UCSD-AML1 (cell line): ENCODE results near the gene MED13L.
A peak's percentile ranks its signal among the peaks of the same experiment; 100 is the strongest.

Source experiments
- DNase-seq: peaks from one replicate; lab custom pipeline; 2025; ENCODE audit not compliant: unreplicated experiment; lab: John Stamatoyannopoulos, UW

The MED13L gene

DNA sequence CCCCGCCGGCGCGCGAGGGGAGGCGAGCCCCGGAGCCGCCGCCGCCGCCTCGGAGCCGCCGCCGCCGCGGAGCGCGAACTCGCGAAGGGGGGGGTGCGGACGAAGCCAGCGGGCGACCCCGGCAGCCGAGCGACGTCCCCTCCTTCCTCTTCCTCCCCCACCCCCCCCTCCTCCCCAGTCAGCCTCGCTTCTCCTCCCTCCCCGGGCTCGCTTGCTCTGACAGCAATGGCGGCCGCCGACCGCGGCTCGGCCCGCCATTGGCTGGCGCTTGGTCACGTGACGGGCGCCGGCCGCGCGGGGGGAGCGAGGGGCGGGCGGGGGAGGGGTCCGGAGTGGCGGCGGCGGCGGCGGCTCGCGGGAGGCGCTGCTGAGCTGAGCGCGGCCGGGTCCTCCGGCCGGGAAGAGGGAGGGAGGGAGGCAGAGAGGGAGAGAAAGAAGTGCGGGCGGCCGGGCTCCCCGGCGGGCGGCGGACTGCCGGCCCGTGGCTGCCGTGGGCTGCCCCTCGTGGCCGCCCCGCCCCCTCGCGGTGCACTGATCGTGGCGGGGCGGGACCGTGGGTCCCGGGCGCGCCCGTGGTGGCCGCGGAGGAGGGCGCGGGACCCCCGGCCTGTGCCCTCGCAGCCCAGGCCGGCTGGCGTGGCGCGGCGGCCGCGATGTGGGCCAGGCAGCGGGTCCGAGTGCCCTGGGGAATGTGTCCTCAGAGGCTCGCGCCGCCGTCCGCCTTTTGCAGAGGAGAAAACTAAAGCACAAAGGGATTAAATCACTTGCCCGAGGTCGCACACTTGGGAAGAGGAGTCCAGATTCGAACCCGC is at the start of gene MED13L:
MED13L (minus strand) TSS at position 227 of the 812 bp plus-strand sequence. CDS start 562 bp downstream, outside the sequence.
- DNase-seq, result peak; percentile 92

GRCh38 chr12:116325336-116325664 is 47.8 kb upstream of the MED13L start:
- DNase-seq, result no peak

- no peak for DNase-seq
Observed at GRCh38 chr12:116324654-116325335, 47.3 kb upstream of the MED13L start.

- no peak for DNase-seq
Observed at GRCh38 chr12:116323406-116324386, 46.2 kb upstream of the MED13L start.

GRCh38 chr12:116321913-116322312 is 44.4 kb upstream of the MED13L start:
- DNase-seq, result no peak

DNA sequence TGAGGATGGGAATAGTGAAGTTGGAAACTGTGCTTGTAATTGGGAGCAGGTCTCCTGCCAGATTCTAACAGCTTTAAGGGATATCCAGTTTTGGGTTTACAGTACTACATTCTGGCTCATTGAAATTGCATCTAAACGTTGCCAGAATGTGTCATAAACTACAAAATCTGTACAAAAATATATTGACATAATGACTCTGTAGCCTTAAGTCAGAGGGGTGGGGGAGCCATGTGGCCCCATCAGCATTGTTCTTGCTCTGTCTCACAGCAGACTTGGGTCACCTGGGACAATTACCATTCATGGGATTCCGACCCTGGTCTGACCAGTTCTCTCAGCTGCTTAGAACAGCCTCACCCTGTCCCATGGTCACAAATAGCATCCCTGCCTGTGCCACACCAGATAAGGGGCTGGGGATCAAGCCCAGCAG is 43.3 kb upstream of the MED13L start:
- DNase-seq, result no peak

DNA sequence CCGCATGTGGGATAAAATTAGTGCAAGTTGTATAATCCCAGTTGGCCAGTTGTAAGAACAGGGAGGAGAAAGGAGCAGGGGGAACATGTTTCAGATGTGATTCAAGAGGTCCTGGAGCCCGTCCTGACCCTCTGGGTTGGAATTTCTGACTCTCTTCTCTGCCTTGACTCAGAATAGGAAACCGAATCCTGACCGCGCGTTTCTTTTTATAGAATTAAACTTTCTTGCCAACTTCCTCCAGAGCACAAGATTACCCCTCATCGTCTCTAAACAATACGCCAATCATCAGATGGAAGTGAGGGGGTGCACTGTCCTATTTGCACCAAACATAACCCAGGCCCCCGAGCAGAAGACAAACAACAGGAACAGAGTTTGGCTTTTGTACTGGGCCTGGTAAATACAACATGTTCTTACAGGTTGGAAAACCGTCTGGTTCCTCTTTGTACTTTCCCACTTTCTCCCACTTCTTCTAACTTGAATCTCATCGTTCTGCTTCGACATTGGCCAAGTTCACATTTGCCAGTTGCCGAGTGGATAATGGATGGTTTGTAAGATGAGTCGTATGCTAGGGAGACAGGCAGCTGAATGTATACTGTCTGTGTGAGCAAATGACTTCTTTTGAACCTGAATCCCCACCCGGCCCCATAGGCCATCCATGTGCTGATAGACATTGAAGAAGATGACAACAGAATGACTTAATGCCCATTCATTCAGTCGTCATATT is 42.6 kb upstream of the MED13L start:
- DNase-seq, result peak; percentile 35

DNA sequence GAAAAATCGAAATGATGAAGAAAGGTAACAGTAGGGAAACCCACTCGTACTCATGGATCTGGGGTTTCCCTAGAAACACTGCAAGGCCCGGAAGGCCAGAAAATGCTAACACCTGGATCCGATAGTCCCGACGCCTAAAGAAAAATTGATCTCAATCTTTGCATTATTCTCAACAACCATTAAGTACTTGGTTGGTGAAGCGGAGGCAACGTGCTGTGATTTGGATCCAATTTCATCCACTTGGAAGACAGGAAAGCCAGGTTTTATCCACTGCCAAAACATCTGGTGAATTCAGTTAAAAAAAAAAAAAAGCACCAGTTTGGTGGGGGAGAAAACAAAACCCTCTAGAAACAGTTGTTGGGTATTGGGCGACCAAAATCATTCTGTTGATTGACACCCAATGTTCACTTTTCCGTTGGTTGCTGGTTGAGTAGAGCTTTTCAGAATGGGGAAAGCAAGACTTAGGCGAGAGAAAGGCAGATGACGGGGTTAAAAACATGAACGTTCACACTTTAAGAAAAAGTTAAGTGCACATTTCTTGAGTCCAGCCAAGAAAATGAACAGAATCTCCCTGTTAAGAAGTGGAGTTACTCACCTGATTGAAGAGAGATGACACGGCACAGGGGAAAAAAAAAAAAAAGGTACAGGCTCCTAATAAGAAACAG is 41.9 kb upstream of the MED13L start:
- no peak for DNase-seq

- no peak for DNase-seq
Observed at GRCh38 chr12:116318576-116319232, 41.2 kb upstream of the MED13L start.

DNA sequence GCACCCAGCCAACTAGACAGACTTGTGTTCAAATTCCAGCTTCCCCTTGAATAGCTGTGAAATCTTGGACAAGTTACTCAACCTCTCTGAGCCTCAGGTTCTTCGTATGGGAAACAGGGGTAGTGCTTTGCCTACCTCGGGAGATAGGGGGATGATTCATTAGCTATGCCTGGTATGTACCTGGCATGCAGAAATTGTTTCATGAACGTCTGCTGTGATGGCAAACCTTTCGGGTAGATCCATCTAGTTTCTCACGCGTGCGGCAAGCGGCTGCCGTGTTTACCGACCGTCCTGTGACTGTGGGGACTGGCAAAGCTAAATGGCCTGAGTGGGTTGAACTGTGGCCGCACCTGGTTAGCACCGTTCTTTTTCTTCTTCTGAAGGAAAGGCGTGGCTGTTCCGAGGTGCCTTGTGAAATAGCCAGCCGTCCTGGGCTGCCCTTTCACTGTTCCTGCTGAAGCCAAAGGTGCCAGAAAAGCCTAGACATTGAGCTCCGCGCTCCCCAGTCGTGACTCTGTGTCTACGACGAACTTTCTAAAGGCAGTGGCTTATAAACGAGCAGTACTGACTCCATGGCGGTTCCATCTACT is 40.6 kb upstream of the MED13L start:
- no peak for DNase-seq

- DNase-seq, result no peak
Observed at GRCh38 chr12:116317139-116317538, 39.6 kb upstream of the MED13L start.

DNA sequence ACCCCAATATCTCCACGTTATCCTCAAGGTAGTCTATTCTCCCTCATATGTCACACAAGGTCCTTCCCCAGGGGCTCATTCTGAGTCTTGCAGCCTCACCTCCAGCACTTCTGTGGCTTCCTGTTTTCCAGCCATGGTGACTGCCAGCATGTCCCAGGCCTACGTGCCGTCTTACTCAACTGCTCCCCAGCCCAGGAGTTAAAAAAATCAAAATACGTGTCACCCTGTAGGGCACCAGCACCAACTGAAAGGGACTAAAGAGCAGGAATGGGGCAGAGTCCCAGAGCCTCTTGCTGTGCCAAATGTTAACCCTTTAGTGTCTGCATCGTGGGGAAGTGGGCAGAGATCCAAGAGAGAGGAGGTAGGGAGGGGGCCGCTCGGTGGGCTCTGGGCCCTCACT is 37.0 kb upstream of the MED13L start:
- peak; percentile 29 for DNase-seq

DNA sequence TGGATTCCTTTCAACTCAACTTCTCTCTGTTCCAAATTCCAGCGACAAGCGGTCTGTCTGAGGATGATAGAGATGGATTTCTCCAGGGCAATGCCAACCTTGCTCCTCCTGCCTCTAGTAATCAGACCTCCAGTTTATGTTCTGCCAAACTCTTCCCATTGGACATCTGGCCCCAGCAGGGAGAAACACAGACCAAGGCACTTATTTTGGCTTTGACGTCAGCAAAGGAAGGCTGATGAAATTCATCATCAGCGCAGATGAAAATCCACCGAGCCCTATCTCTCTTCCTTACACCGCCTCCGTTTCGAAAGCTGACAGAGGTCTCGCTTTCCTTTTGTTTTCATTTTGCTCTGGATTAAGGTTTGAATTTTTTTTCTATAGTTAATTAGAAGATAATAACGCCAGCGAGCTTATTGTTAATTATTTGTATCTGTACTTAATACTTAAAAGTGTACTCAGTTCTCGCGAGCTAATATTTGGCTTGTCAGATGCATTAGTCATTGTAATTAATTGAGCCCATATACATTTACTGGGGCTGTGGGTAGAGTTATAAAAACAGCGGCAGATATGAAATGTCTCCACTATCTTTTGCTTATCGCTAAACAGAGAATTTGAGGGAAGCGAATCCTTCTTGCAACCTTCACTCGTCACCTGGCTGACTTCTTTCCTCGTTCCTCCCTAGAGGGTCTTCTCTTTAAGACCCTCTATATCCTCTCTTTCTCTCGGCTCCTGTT is 35.9 kb upstream of the MED13L start:
- no peak for DNase-seq

- DNase-seq, result no peak
Observed at GRCh38 chr12:116310082-116310481, 32.6 kb upstream of the MED13L start.

GRCh38 chr12:116309343-116309742 is 31.9 kb upstream of the MED13L start:
- DNase-seq, result no peak

- no peak for DNase-seq
Observed at GRCh38 chr12:116308647-116309046, 31.2 kb upstream of the MED13L start.

- DNase-seq, result no peak
Observed at GRCh38 chr12:116306968-116307367, 29.5 kb upstream of the MED13L start.

- DNase-seq, result no peak
Observed at GRCh38 chr12:116306506-116306905, 29.0 kb upstream of the MED13L start.

DNA sequence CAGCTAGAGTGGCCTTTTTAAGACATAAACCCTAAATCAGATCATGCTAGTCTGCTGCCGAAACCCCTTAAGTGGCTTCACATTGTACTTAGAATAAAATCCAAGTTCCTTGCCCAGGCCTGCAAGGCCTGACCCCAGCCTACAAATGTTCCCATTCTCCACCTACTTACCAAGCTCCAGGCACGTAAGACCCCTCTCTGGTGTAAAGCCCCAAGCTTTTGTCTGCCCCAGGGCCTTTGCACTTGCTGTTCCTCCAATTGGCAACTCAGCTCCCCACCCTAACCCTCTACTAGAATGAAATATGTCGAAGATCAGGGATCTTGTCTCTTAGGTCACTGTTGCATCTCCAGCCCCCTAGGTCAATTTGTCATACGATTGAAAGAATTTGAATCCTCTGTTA is 27.1 kb upstream of the MED13L start:
- no peak for DNase-seq
